ENCODE measurements around the gene SLC23A2.

SLC23A2 gene

DNA sequence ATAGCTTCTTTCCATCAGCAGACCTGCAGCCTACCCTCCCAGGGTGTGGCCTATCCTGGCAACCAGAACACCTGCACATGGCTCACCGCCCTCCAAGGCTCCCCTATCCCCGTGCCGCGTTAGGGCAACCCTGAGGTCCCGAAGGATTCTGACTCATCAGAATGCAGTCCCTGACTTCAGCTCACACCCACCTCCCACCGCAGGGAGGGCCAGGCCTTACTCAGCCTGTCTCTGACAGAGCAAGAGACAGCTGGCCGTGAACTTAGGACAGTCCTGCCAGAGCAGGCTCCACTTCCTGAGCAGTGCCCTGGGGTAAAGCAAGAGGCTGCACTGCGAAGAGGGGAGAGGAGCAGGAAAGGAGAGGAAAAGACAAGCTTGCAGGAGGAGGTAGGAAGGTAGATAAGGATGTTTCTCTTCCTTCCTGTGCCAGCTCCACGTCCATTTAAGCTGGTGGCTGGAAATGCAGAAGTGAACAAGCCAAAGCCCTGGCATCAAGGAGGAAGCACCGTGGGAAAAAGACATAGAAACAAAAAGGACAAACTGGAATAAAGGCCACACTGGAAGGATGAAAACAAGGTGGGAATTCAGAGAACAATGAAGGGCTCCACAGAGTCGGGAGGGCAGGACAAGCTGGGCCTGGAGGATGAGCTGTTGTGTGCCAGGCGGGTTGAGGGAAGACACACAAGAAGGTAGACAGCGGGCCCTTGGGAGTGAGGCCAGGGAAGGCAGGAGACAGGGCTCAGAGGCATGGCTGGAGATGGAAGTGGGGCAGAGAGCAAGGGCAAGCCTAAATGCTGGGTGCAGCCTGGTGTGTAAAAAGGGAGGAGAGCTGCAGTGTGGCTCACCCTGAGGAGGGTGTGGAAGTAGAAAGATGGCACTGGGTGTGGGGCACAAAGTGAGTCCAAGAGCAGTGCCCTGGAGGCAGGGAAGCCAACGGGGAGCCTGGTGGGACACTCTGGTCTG lies 102.7 kb downstream of the SLC23A2 start:
- Histone ChIP-seq H3K4me3 (ENCODE audit: low read depth, low read length) (no peak overlapping the region), H3K36me3 (replicated peaks) (no peaks in the 10 kb centered on the region), H3K27ac (no peak overlapping the region), H3K27me3 (replicated peaks) (no peaks in the 10 kb centered on the region)
- TF ChIP-seq, protein P1, sequence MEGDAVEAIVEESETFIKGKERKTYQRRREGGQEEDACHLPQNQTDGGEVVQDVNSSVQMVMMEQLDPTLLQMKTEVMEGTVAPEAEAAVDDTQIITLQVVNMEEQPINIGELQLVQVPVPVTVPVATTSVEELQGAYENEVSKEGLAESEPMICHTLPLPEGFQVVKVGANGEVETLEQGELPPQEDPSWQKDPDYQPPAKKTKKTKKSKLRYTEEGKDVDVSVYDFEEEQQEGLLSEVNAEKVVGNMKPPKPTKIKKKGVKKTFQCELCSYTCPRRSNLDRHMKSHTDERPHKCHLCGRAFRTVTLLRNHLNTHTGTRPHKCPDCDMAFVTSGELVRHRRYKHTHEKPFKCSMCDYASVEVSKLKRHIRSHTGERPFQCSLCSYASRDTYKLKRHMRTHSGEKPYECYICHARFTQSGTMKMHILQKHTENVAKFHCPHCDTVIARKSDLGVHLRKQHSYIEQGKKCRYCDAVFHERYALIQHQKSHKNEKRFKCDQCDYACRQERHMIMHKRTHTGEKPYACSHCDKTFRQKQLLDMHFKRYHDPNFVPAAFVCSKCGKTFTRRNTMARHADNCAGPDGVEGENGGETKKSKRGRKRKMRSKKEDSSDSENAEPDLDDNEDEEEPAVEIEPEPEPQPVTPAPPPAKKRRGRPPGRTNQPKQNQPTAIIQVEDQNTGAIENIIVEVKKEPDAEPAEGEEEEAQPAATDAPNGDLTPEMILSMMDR (IDR thresholded peaks at IDR 0.05; ENCODE audit: low read depth, low read length, missing control alignments): no peak
- in situ Hi-C loops (cut with HindIII; ENCODE audit: low pct_ligation_motif_present, low sequenced_read_pairs): no loop called here
- DNase-seq: peak; percentile 76

DNA sequence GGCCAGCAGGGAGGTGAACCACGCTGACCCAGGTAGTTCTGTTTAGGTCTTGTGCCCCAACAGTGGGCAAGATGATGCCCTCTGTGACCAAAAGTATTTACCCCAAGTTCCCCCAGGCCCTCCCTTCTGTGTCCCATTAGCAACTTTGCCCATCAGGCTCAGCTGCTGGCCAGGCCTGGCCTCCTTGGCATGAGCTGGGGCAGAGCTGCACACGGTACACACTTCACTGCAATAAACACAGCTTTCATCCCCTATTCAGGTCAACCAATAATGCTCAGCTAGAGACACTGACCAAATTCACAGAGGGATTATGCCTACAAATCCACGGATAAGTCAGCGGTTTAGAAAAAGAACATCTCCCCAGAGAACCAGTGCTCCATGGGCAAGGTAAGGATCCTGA lies 103.7 kb downstream of the SLC23A2 start:
- in situ Hi-C loops (cut with HindIII; ENCODE audit: low pct_ligation_motif_present, low sequenced_read_pairs): no loop called here
- DNase-seq: no peak
- Histone ChIP-seq H3K27me3 (replicated peaks) (no peaks in the 10 kb centered on the region), H3K4me3 (ENCODE audit: low read depth, low read length) (no peak overlapping the region), H3K27ac (no peak overlapping the region), H3K36me3 (replicated peaks) (no peaks in the 10 kb centered on the region)
- TF ChIP-seq, protein P1 (IDR thresholded peaks at IDR 0.05; ENCODE audit: low read depth, low read length, missing control alignments): no peak

DNA sequence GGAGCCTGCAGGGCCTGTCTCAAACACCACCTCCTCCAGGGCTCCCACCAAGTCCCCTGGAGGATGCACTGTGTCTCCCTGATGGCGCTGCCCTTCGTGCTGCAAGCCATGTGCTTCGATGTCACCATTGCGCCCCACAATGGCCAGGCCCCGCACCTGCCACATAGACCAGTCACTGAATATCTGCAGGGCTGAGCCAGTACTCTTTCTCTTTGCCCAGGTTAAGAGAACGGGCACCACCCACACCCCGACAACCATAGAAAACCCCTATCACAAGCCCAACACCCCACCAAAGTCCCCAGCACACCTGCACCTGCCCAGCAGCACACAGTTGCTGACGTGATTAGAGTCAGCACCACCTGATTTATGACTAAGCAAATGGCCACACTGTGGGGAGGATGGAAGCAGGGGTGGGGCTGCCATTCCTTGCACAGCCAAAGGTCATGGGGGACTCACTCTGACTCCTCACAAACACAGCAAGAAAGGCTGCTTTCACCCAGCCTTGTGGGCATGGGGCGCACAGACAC lies 104.3 kb downstream of the SLC23A2 start:
- in situ Hi-C loops (cut with HindIII; ENCODE audit: low pct_ligation_motif_present, low sequenced_read_pairs): no loop called here
- TF ChIP-seq, protein P1 (IDR thresholded peaks at IDR 0.05; ENCODE audit: low read depth, low read length, missing control alignments): no peak
- H3K4me3 ChIP-seq (ENCODE audit: low read depth, low read length): no peak overlapping the region
- H3K27me3 ChIP-seq (replicated peaks): no peaks in the 10 kb centered on the region
- no peak for DNase-seq
- H3K36me3 ChIP-seq (replicated peaks): no peaks in the 10 kb centered on the region
- no peak overlapping the region for H3K27ac ChIP-seq

DNA sequence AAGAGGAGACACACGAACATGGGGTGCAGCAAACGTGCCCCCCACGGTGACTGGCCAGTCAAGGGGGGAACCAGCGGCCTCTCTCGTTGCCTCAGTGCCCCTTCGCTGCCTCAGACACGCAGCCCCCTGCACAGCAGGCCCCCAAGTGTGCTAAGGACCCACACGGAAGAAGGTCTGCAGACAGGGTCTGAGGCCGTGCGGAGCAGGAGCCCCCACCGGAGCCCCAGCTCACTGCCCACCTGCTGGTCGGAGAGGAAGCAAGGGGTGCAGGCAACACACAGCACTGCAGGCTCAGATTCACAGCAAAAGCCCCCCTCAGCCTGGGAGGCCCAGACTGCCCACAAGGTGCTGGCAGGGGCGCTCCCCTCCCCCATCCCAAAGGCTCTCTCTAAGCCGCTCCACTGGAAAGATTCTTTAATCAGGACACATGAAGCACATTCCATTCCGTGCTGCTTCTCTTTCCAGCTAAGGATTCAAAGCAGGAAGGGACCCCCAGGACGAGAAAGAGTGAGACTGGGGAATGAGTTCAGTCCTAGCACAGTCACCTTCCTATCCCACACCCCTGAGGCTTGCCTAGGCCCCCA lies 105.1 kb downstream of the SLC23A2 start:
- no peaks in the 10 kb centered on the region for H3K36me3 ChIP-seq (replicated peaks)

DNA sequence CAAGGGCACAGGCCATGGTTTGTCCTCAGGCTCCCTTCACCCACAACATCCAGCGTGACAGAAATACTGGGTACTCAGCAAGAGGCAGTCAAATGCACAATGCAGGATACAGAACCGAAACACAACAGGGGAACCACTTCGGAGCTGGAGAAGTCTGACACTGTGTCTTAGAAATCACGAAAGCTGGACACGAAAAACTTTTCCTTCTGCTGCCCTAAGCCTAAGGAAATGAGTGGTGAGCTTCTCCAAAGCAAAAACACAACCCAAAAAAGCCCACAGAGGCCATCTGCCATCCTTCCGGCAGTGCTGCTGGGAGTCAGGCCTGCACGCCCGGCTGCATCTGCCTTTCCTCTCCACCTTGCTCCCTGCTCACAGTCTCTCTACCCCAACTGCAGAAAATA lies 106.3 kb downstream of the SLC23A2 start:
- no peak for DNase-seq
- H3K4me3 ChIP-seq (ENCODE audit: low read depth, low read length): no peak overlapping the region
- no peak overlapping the region for H3K27ac ChIP-seq
- no peaks in the 10 kb centered on the region for H3K27me3 ChIP-seq (replicated peaks)
- TF ChIP-seq, protein P1 (IDR thresholded peaks at IDR 0.05; ENCODE audit: low read depth, low read length, missing control alignments): no peak
- in situ Hi-C loops (cut with HindIII; ENCODE audit: low pct_ligation_motif_present, low sequenced_read_pairs): no loop called here
- no peaks in the 10 kb centered on the region for H3K36me3 ChIP-seq (replicated peaks)

More for the DNA sequence above, 105.1 kb downstream of the SLC23A2 start:
- Histone ChIP-seq H3K27me3 (replicated peaks) (no peaks in the 10 kb centered on the region), H3K4me3 (ENCODE audit: low read depth, low read length) (no peak overlapping the region), H3K27ac (no peak overlapping the region)
- no peak for DNase-seq
- in situ Hi-C loops (cut with HindIII; ENCODE audit: low pct_ligation_motif_present, low sequenced_read_pairs): no loop called here
- TF ChIP-seq, protein P1 (IDR thresholded peaks at IDR 0.05; ENCODE audit: low read depth, low read length, missing control alignments): no peak
